Measurements from ENCODE around the gene PAQR7. TPM values are rescaled to one million over a fixed set of nuclear protein-coding genes. Genes with fewer than 3 reads are reported as not detected.

Gene PAQR7
- total and polyA plus RNA-seq, 4 donors, result 4.2 to 12.1 (median 6.6) TPM

DNA sequence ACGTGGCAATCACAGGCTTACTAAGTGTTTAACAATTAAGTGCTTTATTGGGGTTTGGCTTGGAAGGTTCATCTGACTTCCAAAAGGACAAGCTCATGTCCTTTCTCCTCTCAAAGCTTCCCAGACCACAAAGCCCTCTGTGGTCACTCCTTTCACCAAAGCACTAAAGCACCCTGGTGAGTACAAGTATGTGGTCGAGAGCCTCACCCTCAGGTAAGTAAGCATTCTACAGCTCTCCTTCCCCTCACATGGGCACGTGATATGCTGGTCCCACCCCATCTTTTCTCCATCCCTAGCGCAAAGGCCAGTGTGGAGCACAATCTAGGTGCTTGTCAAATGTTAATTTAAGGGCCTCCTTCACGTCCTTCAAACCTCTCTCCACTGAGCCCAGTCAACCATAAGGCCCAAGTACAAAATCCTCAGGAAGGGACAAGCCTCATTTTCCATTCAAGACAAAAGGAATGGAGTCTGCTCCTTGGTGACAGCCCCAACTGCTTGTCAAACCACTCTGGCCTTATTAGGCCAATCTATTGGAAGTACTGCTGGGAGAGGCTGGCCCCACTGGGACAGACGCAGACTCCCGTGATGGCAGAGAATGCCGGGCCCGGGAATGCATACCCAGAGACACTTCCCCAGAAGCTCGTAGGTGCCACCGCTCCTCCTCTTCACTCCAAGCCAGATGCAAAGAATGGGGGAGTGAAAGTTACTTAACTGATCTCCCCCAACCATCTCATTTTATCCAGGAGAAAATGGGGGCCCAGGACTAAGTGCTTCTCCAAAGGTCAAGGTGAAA is 22.9 kb upstream of the PAQR7 start:
- WGBS, 2 donors, result 75 to 82% methylated on average over 11 of the region's 11 CpGs
- no peaks in the 10 kb centered on the region for H3K27me3 ChIP-seq (ENCODE audit: control insufficient read depth in 3 of 3, insufficient read depth in 3 of 3, low read length in 2 of 3)
- H3K27ac ChIP-seq (ENCODE audit: low read depth in 1 of 2, low read length in 1 of 2), result no peak overlapping the region
- H3K4me3 ChIP-seq, result no peak overlapping the region
- DNase-seq, result no peak
- H3K36me3 ChIP-seq (ENCODE audit: control insufficient read depth in 4 of 4, insufficient read depth in 4 of 4, low read length in 4 of 4), result peaks cover 0 to 42% (median 22%) of the 10 kb centered on the region in 4 donors
- TF ChIP-seq, protein P1, sequence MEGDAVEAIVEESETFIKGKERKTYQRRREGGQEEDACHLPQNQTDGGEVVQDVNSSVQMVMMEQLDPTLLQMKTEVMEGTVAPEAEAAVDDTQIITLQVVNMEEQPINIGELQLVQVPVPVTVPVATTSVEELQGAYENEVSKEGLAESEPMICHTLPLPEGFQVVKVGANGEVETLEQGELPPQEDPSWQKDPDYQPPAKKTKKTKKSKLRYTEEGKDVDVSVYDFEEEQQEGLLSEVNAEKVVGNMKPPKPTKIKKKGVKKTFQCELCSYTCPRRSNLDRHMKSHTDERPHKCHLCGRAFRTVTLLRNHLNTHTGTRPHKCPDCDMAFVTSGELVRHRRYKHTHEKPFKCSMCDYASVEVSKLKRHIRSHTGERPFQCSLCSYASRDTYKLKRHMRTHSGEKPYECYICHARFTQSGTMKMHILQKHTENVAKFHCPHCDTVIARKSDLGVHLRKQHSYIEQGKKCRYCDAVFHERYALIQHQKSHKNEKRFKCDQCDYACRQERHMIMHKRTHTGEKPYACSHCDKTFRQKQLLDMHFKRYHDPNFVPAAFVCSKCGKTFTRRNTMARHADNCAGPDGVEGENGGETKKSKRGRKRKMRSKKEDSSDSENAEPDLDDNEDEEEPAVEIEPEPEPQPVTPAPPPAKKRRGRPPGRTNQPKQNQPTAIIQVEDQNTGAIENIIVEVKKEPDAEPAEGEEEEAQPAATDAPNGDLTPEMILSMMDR (IDR thresholded peaks at IDR 0.05; ENCODE audit: control extremely low read depth, extremely low read depth), result no peak
- H3K9ac ChIP-seq (ENCODE audit: insufficient read depth in 1 of 2, low read length in 2 of 2), result no peak overlapping the region
- H3K9me3 ChIP-seq (ENCODE audit: control insufficient read depth in 4 of 4, insufficient read depth in 3 of 4, low read length in 3 of 4), result no peaks in the 10 kb centered on the region
- ATAC-seq (ENCODE audit: insufficient read depth, low FRiP score), result no peak
- peaks cover 0 to 25% (median 4%) of the 10 kb centered on the region in 5 donors for H3K4me1 ChIP-seq (ENCODE audit: control insufficient read depth in 5 of 5, insufficient read depth in 5 of 5, low read length in 5 of 5)

DNA sequence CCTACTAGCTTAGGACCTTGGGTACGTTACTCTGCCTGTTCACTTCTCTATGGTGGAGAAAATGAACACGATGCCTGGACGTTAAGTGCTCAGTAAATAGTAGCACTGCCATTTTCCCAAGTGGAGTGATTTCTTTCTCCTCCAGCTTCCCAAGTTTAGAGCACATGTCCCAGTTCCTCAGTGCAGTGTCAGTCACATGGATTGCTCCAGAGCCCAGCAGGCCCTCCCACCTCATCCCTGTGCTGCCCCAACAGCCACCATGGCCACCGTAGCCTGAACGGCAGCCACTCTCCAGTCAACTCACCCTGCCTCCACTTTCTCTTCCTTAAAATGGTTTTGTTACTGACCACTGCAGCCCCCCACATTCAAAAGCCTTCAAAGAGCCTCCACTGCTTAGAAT is 22.2 kb upstream of the PAQR7 start:
- DNase-seq, result no peak
- no peak overlapping the region for H3K4me3 ChIP-seq
- no peak overlapping the region for H3K9ac ChIP-seq (ENCODE audit: insufficient read depth in 1 of 2, low read length in 2 of 2)
- WGBS, 2 donors, result 75 to 80% methylated on average over 5 of the region's 5 CpGs
- H3K36me3 ChIP-seq (ENCODE audit: control insufficient read depth in 4 of 4, insufficient read depth in 4 of 4, low read length in 4 of 4), result peaks cover 0 to 38% (median 19%) of the 10 kb centered on the region in 4 donors
- no peaks in the 10 kb centered on the region for H3K27me3 ChIP-seq (ENCODE audit: control insufficient read depth in 3 of 3, insufficient read depth in 3 of 3, low read length in 2 of 3)
- ATAC-seq (ENCODE audit: insufficient read depth, low FRiP score), result no peak
- H3K4me1 ChIP-seq (ENCODE audit: control insufficient read depth in 5 of 5, insufficient read depth in 5 of 5, low read length in 5 of 5), result peaks cover 0 to 23% (median 4%) of the 10 kb centered on the region in 5 donors
- TF ChIP-seq, protein P1 (IDR thresholded peaks at IDR 0.05; ENCODE audit: control extremely low read depth, extremely low read depth), result no peak
- H3K27ac ChIP-seq (ENCODE audit: low read depth in 1 of 2, low read length in 1 of 2), result no peak overlapping the region
- no peaks in the 10 kb centered on the region for H3K9me3 ChIP-seq (ENCODE audit: control insufficient read depth in 4 of 4, insufficient read depth in 3 of 4, low read length in 3 of 4)

GRCh38 chr1:25896266-25896665 is 20.8 kb upstream of the PAQR7 start:
- DNase-seq (no peak), ATAC-seq (ENCODE audit: insufficient read depth, low FRiP score) (no peak)
- Histone ChIP-seq H3K4me1 (ENCODE audit: control insufficient read depth in 5 of 5, insufficient read depth in 5 of 5, low read length in 5 of 5) (peaks cover 0 to 26% (median 9%) of the 10 kb centered on the region in 5 donors), H3K9me3 (ENCODE audit: control insufficient read depth in 4 of 4, insufficient read depth in 3 of 4, low read length in 3 of 4) (no peaks in the 10 kb centered on the region), H3K9ac (ENCODE audit: insufficient read depth in 1 of 2, low read length in 2 of 2) (no peak overlapping the region), H3K27ac (ENCODE audit: low read depth in 1 of 2, low read length in 1 of 2) (no peak overlapping the region), H3K27me3 (ENCODE audit: control insufficient read depth in 3 of 3, insufficient read depth in 3 of 3, low read length in 2 of 3) (no peaks in the 10 kb centered on the region), H3K36me3 (ENCODE audit: control insufficient read depth in 4 of 4, insufficient read depth in 4 of 4, low read length in 4 of 4) (peaks cover 0 to 28% (median 12%) of the 10 kb centered on the region in 4 donors), H3K4me3 (no peak overlapping the region)
- TF ChIP-seq, protein P1 (IDR thresholded peaks at IDR 0.05; ENCODE audit: control extremely low read depth, extremely low read depth), result no peak
- WGBS, 2 donors, result 89 to 94% methylated on average over 1 of the region's 1 CpG
